Measurements from ENCODE around the gene KRABD2.
"Not testable (repeated sequence)": the region's sequence is repeated elsewhere in the genome, so short reads cannot be mapped to it uniquely, and the experiment has no call there.

The KRABD2 gene

DNA sequence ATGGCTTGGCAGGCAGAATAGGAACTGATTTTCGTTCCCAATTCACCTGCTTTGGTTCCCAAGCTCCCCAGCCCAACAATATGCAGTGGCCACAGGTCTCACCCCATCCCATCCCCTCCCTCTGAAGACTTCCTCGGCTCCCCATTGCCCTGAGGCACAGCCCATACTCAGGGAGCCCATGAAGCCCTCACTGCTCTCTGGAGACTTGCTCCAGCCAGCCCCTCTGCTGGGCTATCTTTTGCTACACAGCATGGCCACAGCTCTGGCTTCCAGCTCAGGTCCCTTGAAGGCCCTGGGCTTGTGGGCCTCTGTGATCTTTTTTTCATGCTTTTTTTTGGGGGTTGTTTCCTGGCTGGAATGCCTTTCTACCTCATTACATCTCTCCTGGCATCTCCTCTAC is 29.7 kb upstream of the KRABD2 start:
- no peak overlapping the region for H3K27ac ChIP-seq
- DNase-seq (ENCODE audit: low spot score): no peak
- ChIA-PET POLR2A (ENCODE audit: low non-redundant PET) (interaction anchor here (0.7 kb wide), 1 partner anchor 23 kb away, joined by 3 read pairs; no protein-coding TSS in a partner anchor), CTCF (no interaction called here)
- TF ChIP-seq CTCF (conservative IDR thresholded peaks at IDR 0.05; ENCODE audit: low read depth): no peak

DNA sequence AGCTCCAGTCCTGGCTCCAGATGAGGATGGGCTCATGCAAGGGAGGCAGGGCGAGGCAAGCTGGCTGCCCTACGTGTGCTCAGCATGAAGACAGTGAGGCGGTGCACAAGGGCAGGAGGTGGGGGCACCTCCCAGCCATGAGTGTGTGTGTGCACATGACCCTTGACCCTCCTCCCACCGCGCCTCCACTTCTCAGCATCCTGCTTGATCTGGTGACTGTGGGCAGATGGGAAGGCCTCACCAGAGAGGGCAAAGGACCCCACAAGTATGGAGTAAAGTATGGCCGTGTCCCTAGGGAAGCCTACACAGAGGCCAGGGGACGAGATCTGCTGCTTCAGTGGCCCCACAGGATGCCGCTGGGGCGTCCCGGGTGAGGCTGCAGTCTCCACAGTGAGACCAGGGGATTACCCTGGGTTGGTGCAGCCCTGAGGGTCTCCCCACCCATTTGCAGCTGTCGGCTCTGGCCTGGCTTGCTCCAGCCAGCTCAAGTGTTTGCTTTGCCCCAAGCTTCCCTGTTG is 29.1 kb upstream of the KRABD2 start:
- CTCF ChIA-PET: no interaction called here
- POLR2A ChIA-PET (ENCODE audit: low non-redundant PET): interaction anchor here (0.7 kb wide), 1 partner anchor 22 kb away, joined by 3 read pairs; no protein-coding TSS in a partner anchor
- no peak overlapping the region for H3K27ac ChIP-seq
- TF ChIP-seq CTCF (conservative IDR thresholded peaks at IDR 0.05; ENCODE audit: low read depth): no peak
- DNase-seq (ENCODE audit: low spot score): no peak

DNA sequence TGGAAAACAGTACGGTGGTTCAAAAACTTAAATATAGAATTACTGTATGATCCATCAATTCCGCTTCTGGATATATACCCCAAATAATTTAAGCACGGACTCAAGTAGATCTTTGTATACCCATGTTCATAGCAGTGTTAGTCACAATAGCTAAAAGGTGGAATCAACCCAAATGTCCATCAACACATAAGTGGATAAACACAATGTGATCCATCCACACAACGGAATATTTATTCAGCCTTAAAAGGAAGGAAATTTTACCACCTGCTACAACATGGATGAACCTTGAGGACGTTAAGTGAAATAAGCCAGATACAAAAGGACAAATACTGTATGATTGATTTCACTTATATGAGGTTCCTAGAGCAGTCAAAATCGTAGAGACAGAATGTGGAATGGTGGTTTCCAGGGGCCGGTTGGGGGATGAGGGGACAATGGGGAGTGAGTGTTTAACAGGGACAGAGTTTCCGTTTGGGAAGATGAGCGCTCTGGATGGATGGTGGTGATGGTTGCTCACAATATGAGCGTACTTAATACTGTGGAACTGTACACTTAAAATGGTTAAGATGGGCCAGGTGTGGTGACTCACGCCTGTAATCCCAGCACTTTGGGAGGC is 26.5 kb upstream of the KRABD2 start:
- no peak for TF ChIP-seq CTCF (conservative IDR thresholded peaks at IDR 0.05; ENCODE audit: low read depth)
- ChIA-PET CTCF (no interaction called here), POLR2A (ENCODE audit: low non-redundant PET) (no interaction called here)
- no peak overlapping the region for H3K27ac ChIP-seq
- no peak for DNase-seq (ENCODE audit: low spot score)

DNA sequence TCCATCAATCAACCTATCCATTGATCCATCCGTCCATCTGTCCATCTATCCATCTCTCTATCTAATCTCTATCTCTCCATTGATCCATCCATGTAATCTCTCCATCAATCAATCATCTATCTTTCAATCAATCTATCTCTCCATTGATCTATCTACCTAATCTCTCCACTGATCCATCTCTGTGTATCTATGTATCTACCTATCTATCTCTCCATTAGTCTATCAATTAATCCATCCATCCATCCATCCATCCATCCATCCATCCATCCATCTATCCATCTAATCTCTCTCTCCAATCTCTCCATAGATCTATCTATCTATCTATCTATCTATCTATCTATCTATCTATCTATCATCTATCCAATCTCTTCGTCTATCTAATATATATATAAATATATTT is 24.6 kb upstream of the KRABD2 start:
- CTCF ChIA-PET: no interaction called here
- no peak for DNase-seq (ENCODE audit: low spot score)
- POLR2A ChIA-PET (ENCODE audit: low non-redundant PET): no interaction called here
- no peak overlapping the region for H3K27ac ChIP-seq
- no peak for TF ChIP-seq CTCF (conservative IDR thresholded peaks at IDR 0.05; ENCODE audit: low read depth)

- no peak overlapping the region for H3K27ac ChIP-seq
- no peak for TF ChIP-seq CTCF (conservative IDR thresholded peaks at IDR 0.05; ENCODE audit: low read depth)
- DNase-seq (ENCODE audit: low spot score): no peak
- POLR2A ChIA-PET (ENCODE audit: low non-redundant PET): no interaction called here
- CTCF ChIA-PET: interaction anchor here (0.6 to 0.7 kb wide), 2 partner anchors 27 to 825 kb away, joined by 3 read pairs; no protein-coding TSS in a partner anchor
Measured at GRCh38 chr17:8398980-8399379, 22.5 kb upstream of the KRABD2 start.

- no peak within 1 kb of the TSS for H3K27ac ChIP-seq
- no peak for TF ChIP-seq CTCF (conservative IDR thresholded peaks at IDR 0.05; ENCODE audit: low read depth)
- POLR2A ChIA-PET (ENCODE audit: low non-redundant PET): no interaction called here
- CTCF ChIA-PET: interaction anchor here (0.6 to 0.9 kb wide), 2 partner anchors 14 to 21 kb away, joined by 3 read pairs; partner anchors contain the start of gene KRABD2
- no peak for DNase-seq (ENCODE audit: low spot score)
Measured at GRCh38 chr17:8397636-8398035, 21.1 kb upstream of the KRABD2 start, which contains the start of gene RNF222. TSS of gene RNF222 (minus strand) at chr17:8397827. CDS start at chr17:8393461, 4,366 bp downstream.

DNA sequence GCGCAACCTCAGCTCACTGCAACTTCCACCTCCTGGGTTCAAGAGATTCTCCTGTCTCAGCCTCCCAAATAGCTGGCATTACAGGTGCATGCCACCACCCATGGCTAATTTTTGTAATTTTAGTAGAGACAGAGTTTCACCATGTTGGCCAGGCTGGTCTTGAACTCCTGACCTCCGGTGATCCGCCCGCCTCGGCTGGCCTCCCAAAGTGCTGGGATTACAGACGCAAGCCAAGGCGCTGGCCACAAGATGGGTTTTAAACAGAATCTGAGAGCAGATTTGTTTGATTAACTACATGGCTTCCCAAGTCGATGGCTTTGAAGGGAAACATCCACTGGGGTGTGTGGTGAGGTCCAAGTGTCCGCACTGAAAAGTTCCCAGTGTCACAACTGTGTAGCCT is 18.0 kb upstream of the KRABD2 start:
- POLR2A ChIA-PET (ENCODE audit: low non-redundant PET): interaction anchor here (0.6 kb wide), 2 partner anchors 17 to 19 kb away, joined by 3 read pairs; no protein-coding TSS in a partner anchor
- CTCF ChIA-PET: not testable (repeated sequence)

More for the DNA sequence above, 18.0 kb upstream of the KRABD2 start:
- not testable (repeated sequence) for H3K27ac ChIP-seq; DNase-seq (ENCODE audit: low spot score)

Measured in RWPE1 (cell line).